ENCODE results near the gene NET1. TPM values are rescaled to one million over a fixed set of nuclear protein-coding genes. Genes with fewer than 3 reads are reported as not detected.

NET1 gene
- polyA plus RNA-seq, 2 of the 4 experiments (the other 2 are of a cell fraction) = 42.9 to 132 TPM

DNA sequence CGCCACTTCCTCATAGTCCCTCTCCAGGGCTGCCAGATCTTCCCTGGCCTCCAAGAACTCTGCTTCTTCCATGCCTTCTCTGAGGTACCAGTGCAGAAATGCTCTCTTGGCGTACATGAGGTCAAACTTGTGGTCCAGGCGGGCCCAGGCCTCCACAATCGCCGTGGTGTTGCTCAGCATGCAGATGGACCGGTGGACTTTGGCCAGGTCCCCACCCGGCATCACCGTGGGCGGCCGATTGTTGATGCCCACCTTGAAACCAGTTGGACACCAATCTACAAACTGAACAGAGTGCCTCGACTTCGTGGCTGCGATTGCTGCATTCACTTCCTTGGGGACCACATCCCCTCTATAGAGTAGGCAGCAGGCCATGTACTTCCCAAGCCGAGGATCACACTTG lies 18.8 kb upstream of the NET1 start:
- ATAC-seq (no peak), FAIRE-seq (no peak), DNase-seq (ENCODE audit: low read depth in 1 of 2, low spot score in 1 of 2) (no peak)
- no peak overlapping the region for H3K4me2 ChIP-seq
- H3K4me1 ChIP-seq = no peaks in the 10 kb centered on the region
- no peak overlapping the region for H3K4me3 ChIP-seq
- peaks cover 49% of the 10 kb centered on the region for H3K9me3 ChIP-seq
- TF ChIP-seq ELK1 (IDR thresholded peaks at IDR 0.05; ENCODE audit: low read depth, low read length) (no peak), EHMT2 (IDR thresholded peaks at IDR 0.05; ENCODE audit: low read depth) (no peak)
- CTCF ChIA-PET = interaction anchor here (1.5 to 1.6 kb wide), 2 partner anchors 10 to 578 kb away, joined by 4 to 7 read pairs; no protein-coding TSS in a partner anchor
- POLR2A ChIA-PET = no interaction called here
- WGBS (ENCODE audit: missing lambda C conversion rate) = 78% methylated on average over 12 of the region's 14 CpGs
- no peak overlapping the region for H3K27ac ChIP-seq

DNA sequence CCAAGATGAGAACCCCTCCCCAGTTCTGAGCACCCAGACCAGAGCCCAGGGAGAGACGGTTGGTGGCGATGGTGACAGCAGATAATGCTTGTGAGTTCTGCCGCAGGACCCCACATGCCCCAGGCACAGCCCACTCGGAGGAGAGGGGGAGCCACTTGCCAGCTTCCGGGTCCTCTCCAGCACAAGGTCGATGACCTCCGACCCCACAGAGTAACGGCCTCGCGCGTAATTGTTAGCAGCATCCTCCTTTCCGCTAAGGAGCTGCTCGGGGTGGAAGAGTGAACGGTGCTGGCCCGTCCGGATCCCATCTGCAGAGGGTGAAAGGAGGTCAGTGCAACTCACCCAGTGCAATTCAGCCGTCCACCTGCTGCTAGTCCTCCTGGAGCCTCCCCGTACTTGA lies 17.2 kb upstream of the NET1 start:
- DNase-seq (ENCODE audit: low read depth in 1 of 2, low spot score in 1 of 2) = no peak
- FAIRE-seq = no peak
- ATAC-seq = no peak
- TF ChIP-seq SMC3 (IDR thresholded peaks at IDR 0.05) = no peak
- TF ChIP-seq RNF2 (IDR thresholded peaks at IDR 0.05; ENCODE audit: borderline replicate concordance, low read depth) = no peak
- no peak for TF ChIP-seq RARB (CRISPR knock-in tag; IDR thresholded peaks at IDR 0.05)
- TF ChIP-seq BHLHE40 (IDR thresholded peaks at IDR 0.05; ENCODE audit: low read depth, low read length) = no peak
- no peak for TF ChIP-seq TP53 (CRISPR knock-in tag; IDR thresholded peaks at IDR 0.05)
- TF ChIP-seq JUNB (IDR thresholded peaks at IDR 0.05) = no peak
- Histone ChIP-seq H3K9me3 (peaks cover 36% of the 10 kb centered on the region), H3K4me2 (no peak overlapping the region), H3K4me3 (no peak overlapping the region), H3K4me1 (no peaks in the 10 kb centered on the region), H3K27ac (no peak overlapping the region)
- ChIA-PET CTCF (interaction anchor here (1.1 to 1.5 kb wide), 3 partner anchors 12 to 580 kb away, joined by 3 to 5 read pairs (median 4); partner anchors contain the start of gene AKR1C3), POLR2A (no interaction called here)
- WGBS (ENCODE audit: missing lambda C conversion rate) = 81% methylated on average over 18 of the region's 18 CpGs

- FAIRE-seq (no peak), ATAC-seq (no peak), DNase-seq (ENCODE audit: low read depth in 1 of 2, low spot score in 1 of 2) (no peak)
- TF ChIP-seq KDM1A (IDR thresholded peaks at IDR 0.05; ENCODE audit: low read depth) (no peak), NR3C1 (IDR thresholded peaks at IDR 0.05) (no peak), ZC3H11A (IDR thresholded peaks at IDR 0.05) (no peak), SREBF2 (IDR thresholded peaks at IDR 0.05) (no peak), HEYL (CRISPR knock-in tag; IDR thresholded peaks at IDR 0.05) (no peak), ZNF302 (CRISPR knock-in tag; IDR thresholded peaks at IDR 0.05) (no peak), POLR2A (IDR thresholded peaks at IDR 0.05; ENCODE audit: low read length) (no peak), EP300 (IDR thresholded peaks at IDR 0.05) (no peak), CEBPB (IDR thresholded peaks at IDR 0.05) (no peak), E2F6 (IDR thresholded peaks at IDR 0.05; ENCODE audit: borderline replicate concordance, low read depth) (no peak), EHMT2 (IDR thresholded peaks at IDR 0.05; ENCODE audit: low read depth) (no peak), TFCP2L1 (CRISPR knock-in tag; IDR thresholded peaks at IDR 0.05) (no peak), ZSCAN20 (CRISPR knock-in tag; IDR thresholded peaks at IDR 0.05) (no peak), GATA3 (IDR thresholded peaks at IDR 0.05; ENCODE audit: borderline replicate concordance) (no peak), ZFP36 (IDR thresholded peaks at IDR 0.05; ENCODE audit: borderline replicate concordance, partially characterized antibody) (no peak), CHD2 (IDR thresholded peaks at IDR 0.05; ENCODE audit: low read length, partially characterized antibody) (no peak), POLR2AphosphoS2 (conservative IDR thresholded peaks at IDR 0.05; ENCODE audit: low read length) (no peak), FOSB (CRISPR knock-in tag; IDR thresholded peaks at IDR 0.05) (no peak)
- TF ChIP-seq, protein P1, sequence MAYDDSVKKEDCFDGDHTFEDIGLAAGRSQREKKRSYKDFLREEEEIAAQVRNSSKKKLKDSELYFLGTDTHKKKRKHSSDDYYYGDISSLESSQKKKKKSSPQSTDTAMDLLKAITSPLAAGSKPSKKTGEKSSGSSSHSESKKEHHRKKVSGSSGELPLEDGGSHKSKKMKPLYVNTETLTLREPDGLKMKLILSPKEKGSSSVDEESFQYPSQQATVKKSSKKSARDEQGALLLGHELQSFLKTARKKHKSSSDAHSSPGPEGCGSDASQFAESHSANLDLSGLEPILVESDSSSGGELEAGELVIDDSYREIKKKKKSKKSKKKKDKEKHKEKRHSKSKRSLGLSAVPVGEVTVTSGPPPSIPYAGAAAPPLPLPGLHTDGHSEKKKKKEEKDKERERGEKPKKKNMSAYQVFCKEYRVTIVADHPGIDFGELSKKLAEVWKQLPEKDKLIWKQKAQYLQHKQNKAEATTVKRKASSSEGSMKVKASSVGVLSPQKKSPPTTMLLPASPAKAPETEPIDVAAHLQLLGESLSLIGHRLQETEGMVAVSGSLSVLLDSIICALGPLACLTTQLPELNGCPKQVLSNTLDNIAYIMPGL (CRISPR knock-in tag; IDR thresholded peaks at IDR 0.05; ENCODE audit: borderline replicate concordance) = no peak
- Histone ChIP-seq H3K4me3 (no peak overlapping the region), H3K27ac (no peak overlapping the region), H3K4me1 (no peaks in the 10 kb centered on the region), H3K9me3 (peaks cover 21% of the 10 kb centered on the region), H3K4me2 (no peak overlapping the region)
- POLR2A ChIA-PET = no interaction called here
- CTCF ChIA-PET = interaction anchor here (1.4 to 4.8 kb wide), 4 partner anchors 10 to 547 kb away, joined by 4 to 17 read pairs (median 4); no protein-coding TSS in a partner anchor
- 83% methylated on average over 12 of the region's 12 CpGs for WGBS (ENCODE audit: missing lambda C conversion rate)
These were observed 15.6 kb upstream of the NET1 start for GRCh38 chr10:5396556-5397300.
